Testis (tissue), 2 donors: ENCODE measurements around the gene RBM4.

Experiments
- POLR2A ChIP-seq: fragments of 450-650 bp; IDR thresholded peaks from one replicate; pipeline ENCODE4 v1.6.1; 2017; ENCODE audit warnings: antibody characterized with exemption, mild to moderate bottlenecking, moderate library complexity
- TF ChIP-seq, protein P1 (sequence below), 3 experiments: fragments of 450-650 bp in 2 of 3; fragments of 200-600 bp in 1 of 3; sonication (generic) in 1 of 3; IDR thresholded peaks; one replicate each; pipeline ENCODE4 v1.5.1; 2016 to 2019; ENCODE audit warnings: antibody characterized with exemption in 3 of 3, mild to moderate bottlenecking in 2 of 3, moderate library complexity in 1 of 3

- TF ChIP-seq, protein P1, sequence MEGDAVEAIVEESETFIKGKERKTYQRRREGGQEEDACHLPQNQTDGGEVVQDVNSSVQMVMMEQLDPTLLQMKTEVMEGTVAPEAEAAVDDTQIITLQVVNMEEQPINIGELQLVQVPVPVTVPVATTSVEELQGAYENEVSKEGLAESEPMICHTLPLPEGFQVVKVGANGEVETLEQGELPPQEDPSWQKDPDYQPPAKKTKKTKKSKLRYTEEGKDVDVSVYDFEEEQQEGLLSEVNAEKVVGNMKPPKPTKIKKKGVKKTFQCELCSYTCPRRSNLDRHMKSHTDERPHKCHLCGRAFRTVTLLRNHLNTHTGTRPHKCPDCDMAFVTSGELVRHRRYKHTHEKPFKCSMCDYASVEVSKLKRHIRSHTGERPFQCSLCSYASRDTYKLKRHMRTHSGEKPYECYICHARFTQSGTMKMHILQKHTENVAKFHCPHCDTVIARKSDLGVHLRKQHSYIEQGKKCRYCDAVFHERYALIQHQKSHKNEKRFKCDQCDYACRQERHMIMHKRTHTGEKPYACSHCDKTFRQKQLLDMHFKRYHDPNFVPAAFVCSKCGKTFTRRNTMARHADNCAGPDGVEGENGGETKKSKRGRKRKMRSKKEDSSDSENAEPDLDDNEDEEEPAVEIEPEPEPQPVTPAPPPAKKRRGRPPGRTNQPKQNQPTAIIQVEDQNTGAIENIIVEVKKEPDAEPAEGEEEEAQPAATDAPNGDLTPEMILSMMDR (IDR thresholded peaks at IDR 0.05), result no peak
- no peak for TF ChIP-seq POLR2A
These were observed 5.4 kb downstream of the RBM4 start for GRCh38 chr11:66643745-66644437.
